ENCODE measurements around the gene CEP63. TPM values are rescaled to one million over a fixed set of nuclear protein-coding genes. Genes with fewer than 3 reads are reported as not detected.
"Not testable (repeated sequence)": the region's sequence is repeated elsewhere in the genome, so short reads cannot be mapped to it uniquely, and the experiment has no call there.

The CEP63 gene
- total RNA-seq, 1 experiment from 2014 or later: 28.1 TPM

GRCh38 chr3:134569899-134570298, 84.0 kb downstream of the CEP63 start:
- not testable (repeated sequence) for DNase-seq (ENCODE audit: low read depth)

GRCh38 chr3:134576426-134576825, 90.6 kb downstream of the CEP63 start:
- no peak for DNase-seq (ENCODE audit: low read depth)

- no peak for DNase-seq (ENCODE audit: low read depth)
Observed at GRCh38 chr3:134576831-134577230, 91.0 kb downstream of the CEP63 start.

GRCh38 chr3:134579141-134579665, 93.3 kb downstream of the CEP63 start:
- DNase-seq (ENCODE audit: low read depth): no peak

DNA sequence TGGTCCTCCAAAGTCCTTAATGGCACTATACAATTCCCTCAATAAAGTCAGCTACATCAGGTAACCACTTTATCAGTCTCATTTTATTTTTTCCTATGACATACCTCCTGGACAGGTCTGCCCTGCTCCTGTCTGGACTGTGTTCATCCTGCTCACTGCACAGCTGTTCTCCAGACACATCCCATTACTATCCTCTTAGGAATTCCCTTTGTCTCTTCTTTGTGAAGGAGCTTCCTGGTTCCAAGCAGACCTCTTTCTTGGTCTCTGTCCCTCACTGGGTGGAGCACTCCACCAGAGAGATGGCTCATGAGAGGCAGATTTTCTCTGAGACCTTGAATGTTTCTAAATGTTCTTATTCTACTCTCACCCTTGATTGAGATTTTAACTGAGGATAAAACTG, 104.9 kb downstream of the CEP63 start:
- DNase-seq (ENCODE audit: low read depth): no peak

DNA sequence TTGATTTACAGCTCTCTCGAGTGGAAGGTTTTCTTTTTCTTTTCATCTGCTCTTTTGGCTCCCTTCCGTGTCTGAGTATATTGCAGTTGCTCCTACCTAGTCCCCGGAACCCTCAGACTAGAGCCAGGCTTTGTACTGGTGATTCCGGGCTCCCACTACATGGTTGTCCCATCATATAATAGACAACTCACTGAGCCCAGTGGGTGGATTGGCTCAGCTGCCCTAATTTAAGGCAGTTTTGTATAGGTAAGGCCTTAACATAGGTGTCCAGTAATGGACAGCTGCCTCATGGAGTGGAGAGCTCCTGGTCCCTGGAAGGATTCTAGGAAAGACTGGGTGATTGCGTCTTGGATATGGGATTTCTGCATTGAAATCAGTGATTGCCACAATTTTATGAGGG, 106.9 kb downstream of the CEP63 start:
- no peak for DNase-seq (ENCODE audit: low read depth)

- DNase-seq (ENCODE audit: low read depth): no peak
Observed at GRCh38 chr3:134594331-134594741, 108.5 kb downstream of the CEP63 start.

DNA sequence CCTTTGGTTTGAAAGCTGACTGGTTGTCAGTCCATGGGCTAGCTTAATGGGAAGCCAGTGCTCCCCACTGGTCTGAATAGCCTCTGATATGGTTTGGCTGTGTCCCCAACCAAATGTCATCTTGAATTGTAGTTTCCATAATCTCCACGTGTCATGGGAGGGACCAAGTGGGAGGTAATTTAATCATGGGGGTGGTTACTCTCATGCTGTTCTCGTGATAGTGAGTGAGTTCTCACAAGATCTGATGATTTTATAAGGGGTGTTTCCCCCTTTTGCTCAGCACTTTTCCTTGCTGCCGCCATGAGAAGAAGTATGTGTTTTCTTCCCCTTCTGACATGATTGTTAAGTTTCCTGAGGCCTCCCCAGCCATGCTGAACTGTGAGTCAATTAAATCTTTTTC, 109.1 kb downstream of the CEP63 start:
- DNase-seq (ENCODE audit: low read depth): not testable (repeated sequence)

DNA sequence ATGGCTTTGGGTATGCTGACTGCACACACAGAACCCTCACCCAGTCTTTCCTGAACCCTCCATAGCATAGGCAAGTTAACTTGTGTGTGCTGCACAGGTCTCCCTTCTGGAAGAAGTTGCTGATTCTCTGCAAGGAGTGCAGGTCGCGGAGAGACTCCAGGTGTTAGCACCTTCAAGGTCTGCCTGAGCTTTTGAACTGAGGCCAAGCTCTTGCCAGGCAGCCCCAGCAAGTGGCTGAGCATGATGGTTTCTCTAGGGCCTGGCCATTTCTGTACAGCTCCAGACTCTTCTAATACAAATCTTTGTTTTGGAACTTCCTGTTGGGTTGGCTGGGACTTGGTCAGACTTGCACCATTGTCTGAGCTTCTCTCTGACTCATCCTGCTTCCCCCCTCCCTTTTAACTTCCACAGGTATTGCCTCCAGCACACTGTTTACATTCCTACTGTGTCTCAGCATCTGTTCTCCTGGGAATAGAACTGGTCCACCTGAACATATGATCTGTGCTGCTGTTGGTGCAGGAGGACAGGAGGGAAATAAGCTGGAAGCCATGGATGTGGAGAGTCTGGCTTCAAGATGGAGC, 111.6 kb downstream of the CEP63 start:
- DNase-seq (ENCODE audit: low read depth): peak; percentile 64

DNA sequence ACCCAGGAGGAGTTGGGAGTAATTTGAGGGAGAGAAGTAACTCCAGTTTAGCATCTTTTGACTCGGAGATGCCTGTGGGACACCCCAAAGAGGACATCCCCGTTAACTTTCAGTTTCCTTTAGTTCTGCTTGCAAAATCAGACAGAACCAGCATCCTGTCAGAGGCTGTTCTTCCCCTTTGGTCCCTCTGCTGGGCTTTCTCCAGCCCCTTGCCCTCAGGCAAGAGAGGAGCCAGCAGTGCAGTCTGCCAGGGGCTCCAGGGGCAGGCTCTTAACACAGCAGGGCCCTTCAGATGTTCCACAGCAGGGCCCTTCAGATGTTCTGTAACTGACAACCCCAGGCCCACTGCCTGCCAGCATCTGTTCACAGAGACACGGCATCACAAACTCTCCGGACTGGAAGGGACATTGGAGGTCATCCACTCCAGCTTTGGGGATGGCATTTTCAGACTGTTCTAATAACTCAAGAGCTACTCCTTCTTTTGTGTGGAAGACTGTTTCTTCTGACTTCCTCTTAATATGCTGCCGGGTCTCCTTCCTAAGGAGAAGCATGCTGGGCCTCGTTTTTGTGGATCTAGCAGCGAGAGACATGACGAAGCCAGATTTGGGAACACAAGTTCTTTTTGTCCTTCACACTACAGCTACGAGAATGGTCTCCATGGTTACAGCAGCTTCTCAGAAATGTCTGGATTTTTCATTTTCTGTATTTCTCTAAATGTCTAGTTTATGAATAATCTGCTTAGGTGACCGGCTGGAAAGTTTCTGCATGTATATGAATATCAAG, 113.1 kb downstream of the CEP63 start:
- DNase-seq (ENCODE audit: low read depth): no peak

DNA sequence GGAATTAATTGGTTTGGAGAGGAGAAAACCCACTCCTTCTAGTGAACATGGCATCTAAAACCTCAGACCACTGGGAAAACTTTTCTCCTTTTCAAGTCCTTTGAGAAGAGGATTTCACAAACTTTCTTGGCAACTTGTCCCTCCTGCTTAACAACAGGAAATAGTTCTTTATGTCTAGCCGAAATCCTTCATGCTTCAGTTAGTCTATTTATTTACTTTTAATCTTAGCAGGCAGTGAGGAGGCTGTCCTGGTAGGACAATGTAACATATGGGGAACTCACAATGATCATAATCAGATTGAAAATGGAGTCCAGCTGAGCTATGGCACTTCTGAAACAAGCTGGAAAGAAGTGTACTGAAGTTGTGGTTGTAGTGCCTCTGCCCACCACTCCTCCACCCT, 114.3 kb downstream of the CEP63 start:
- no peak for DNase-seq (ENCODE audit: low read depth)

GRCh38 chr3:134600685-134601463, 115.0 kb downstream of the CEP63 start:
- DNase-seq (ENCODE audit: low read depth): peak; percentile 69

DNA sequence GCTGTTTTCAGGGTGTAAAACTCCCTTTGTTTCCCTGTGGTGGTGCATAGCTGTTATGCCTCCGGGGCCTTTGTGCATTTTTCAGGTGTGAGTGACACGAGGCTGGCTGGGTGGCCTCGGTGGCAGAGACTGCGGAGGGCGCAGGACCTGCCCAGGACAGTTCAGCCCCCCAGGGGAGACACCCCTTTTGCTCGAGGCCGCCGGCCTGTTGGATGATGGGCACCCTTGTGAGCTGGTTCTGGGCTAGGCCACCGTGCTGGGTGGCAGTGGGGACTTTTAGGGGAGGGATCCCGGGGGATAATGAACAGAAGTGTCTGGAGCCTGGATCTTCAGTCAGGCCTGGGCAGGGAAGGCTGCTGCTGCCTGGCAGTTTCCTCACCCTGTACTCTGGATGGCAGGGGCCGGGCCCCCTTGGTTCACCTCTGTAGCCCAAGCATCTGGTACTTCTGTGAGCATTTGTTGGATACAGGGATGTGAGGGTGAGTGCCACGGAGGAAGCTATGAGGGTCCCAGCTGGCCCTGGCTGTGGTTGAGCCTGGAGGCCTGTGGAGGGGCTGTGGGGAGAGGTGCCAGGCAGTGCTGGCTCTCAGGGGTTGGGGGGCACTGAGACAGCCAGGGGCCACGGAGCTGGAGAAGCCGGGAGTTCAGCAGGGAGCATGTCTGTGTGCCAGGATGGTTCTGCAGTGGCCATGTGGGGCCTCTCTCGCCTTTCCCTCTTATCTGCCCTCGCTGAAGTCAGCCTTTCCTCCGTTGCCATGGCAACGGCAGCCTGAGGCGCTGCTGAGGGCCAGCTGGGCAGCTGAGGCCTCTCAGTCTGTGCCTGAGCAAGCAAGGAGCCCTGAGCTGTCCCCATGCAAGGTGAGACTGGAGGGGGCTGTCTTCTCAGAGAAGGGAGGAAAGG, 115.9 kb downstream of the CEP63 start:
- DNase-seq (ENCODE audit: low read depth): peak; percentile 56

DNA sequence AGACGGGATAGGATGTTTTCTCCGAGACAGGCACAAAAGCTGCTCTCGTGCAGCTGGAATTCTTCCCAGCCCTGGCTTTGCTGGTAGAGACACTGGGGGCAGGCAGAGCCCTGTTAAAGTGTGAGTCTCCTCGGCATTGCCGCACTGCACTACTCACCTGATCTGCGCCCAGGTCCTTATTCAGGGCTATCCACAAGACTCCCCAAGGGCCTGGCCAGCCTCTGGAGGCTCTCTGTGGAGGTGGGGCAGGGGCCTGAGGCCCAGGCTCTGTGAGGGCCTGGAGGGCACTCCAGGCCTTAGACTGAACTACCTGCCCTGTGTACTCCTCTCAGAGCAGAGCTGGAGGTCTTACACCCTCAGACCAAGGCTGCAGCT, 116.6 kb downstream of the CEP63 start:
- DNase-seq (ENCODE audit: low read depth): no peak

- DNase-seq (ENCODE audit: low read depth): no peak
Observed at GRCh38 chr3:134603480-134603879, 117.6 kb downstream of the CEP63 start.

- DNase-seq (ENCODE audit: low read depth): no peak
Observed at GRCh38 chr3:134603956-134604355, 118.1 kb downstream of the CEP63 start.

DNA sequence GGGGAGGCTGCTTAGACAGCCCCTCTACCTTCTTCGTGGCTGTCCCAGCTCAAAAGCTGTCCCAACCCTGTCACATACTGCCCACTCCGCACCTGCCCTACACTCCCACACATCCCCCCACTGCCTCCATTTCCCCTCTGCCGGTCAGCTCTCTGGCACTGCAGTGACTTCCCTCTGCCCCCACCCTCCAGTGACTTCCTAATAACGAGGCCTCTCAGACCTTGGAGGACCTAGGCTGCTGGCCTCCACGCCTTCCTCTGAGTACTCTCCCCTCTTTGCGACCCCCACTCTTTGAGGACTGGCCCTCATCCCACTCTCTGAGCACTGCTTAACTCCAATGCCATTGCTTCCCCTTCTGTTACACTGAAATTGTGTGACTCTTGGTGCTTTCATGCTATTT, 119.7 kb downstream of the CEP63 start:
- DNase-seq (ENCODE audit: low read depth): no peak

GRCh38 chr3:134606033-134607025, 120.5 kb downstream of the CEP63 start:
- DNase-seq (ENCODE audit: low read depth): peak; percentile 52

GRCh38 chr3:134607054-134608022, 121.5 kb downstream of the CEP63 start:
- no peak for DNase-seq (ENCODE audit: low read depth)

All from HT1080 (cell line).